Measurements from ENCODE around the gene COL26A1. TPM values are rescaled to one million over a fixed set of nuclear protein-coding genes. Genes with fewer than 3 reads are reported as not detected.

COL26A1 gene
- total RNA-seq, 1 experiment from 2014 or later: 0.43 TPM

GRCh38 chr7:101441890-101442289, 79.2 kb downstream of the COL26A1 start:
- intact Hi-C loops (cut with micrococcal nuclease; ENCODE audit: unreplicated experiment): loop anchor here (2.0 kb wide), 2 partner anchors 77 to 119 kb away; no protein-coding TSS in a partner anchor
- H3K4me1 ChIP-seq (ENCODE audit: insufficient read depth, low read length, poor library complexity, severe bottlenecking): no peaks in the 10 kb centered on the region
- no peaks in the 10 kb centered on the region for H3K36me3 ChIP-seq (ENCODE audit: insufficient read depth, low read length, poor library complexity, severe bottlenecking)
- no TSS peak for BruUV-seq (replicated peaks)
- DNase-seq (ENCODE audit: low spot score): no peak
- H3K27ac ChIP-seq (ENCODE audit: low read depth, low read length, poor library complexity, severe bottlenecking): no peak overlapping the region
- ChIA-PET POLR2A (ENCODE audit: low non-redundant PET) (no interaction called here), CTCF (no interaction called here)
- no peak overlapping the region for H3K4me3 ChIP-seq (ENCODE audit: low read depth, low read length, poor library complexity, severe bottlenecking)
- no peaks in the 10 kb centered on the region for H3K27me3 ChIP-seq (replicated peaks; ENCODE audit: insufficient read depth, low read depth, low read length, poor library complexity)
- no peak for TF ChIP-seq EZH2 (IDR thresholded peaks at IDR 0.05; ENCODE audit: borderline replicate concordance, low read depth, low read length, poor library complexity, severe bottlenecking)
- no peak for TF ChIP-seq CTCF (conservative IDR thresholded peaks at IDR 0.05; ENCODE audit: low read depth, low read length)
- H3K9me3 ChIP-seq (ENCODE audit: low read depth, low read length, poor library complexity, severe bottlenecking): no peaks in the 10 kb centered on the region

GRCh38 chr7:101442426-101443070, 79.9 kb downstream of the COL26A1 start:
- no TSS peak for BruUV-seq (replicated peaks)
- Histone ChIP-seq H3K27me3 (replicated peaks; ENCODE audit: insufficient read depth, low read depth, low read length, poor library complexity) (no peaks in the 10 kb centered on the region), H3K9me3 (ENCODE audit: low read depth, low read length, poor library complexity, severe bottlenecking) (no peaks in the 10 kb centered on the region), H3K4me3 (ENCODE audit: low read depth, low read length, poor library complexity, severe bottlenecking) (no peak overlapping the region), H3K4me1 (ENCODE audit: insufficient read depth, low read length, poor library complexity, severe bottlenecking) (no peaks in the 10 kb centered on the region), H3K27ac (ENCODE audit: low read depth, low read length, poor library complexity, severe bottlenecking) (no peak overlapping the region), H3K36me3 (ENCODE audit: insufficient read depth, low read length, poor library complexity, severe bottlenecking) (no peaks in the 10 kb centered on the region)
- ChIA-PET POLR2A (ENCODE audit: low non-redundant PET) (no interaction called here), CTCF (no interaction called here)
- intact Hi-C loops (cut with micrococcal nuclease; ENCODE audit: unreplicated experiment): no loop called here
- no peak for DNase-seq (ENCODE audit: low spot score)
- TF ChIP-seq CTCF (conservative IDR thresholded peaks at IDR 0.05; ENCODE audit: low read depth, low read length) (no peak), EZH2 (IDR thresholded peaks at IDR 0.05; ENCODE audit: borderline replicate concordance, low read depth, low read length, poor library complexity, severe bottlenecking) (no peak)

- no peak for TF ChIP-seq CTCF (conservative IDR thresholded peaks at IDR 0.05; ENCODE audit: low read depth, low read length)
- TF ChIP-seq EZH2 (IDR thresholded peaks at IDR 0.05; ENCODE audit: borderline replicate concordance, low read depth, low read length, poor library complexity, severe bottlenecking): no peak
- no peaks in the 10 kb centered on the region for H3K9me3 ChIP-seq (ENCODE audit: low read depth, low read length, poor library complexity, severe bottlenecking)
- H3K36me3 ChIP-seq (ENCODE audit: insufficient read depth, low read length, poor library complexity, severe bottlenecking): no peaks in the 10 kb centered on the region
- H3K4me3 ChIP-seq (ENCODE audit: low read depth, low read length, poor library complexity, severe bottlenecking): no peak overlapping the region
- intact Hi-C loops (cut with micrococcal nuclease; ENCODE audit: unreplicated experiment): no loop called here
- H3K4me1 ChIP-seq (ENCODE audit: insufficient read depth, low read length, poor library complexity, severe bottlenecking): no peaks in the 10 kb centered on the region
- DNase-seq (ENCODE audit: low spot score): peak; percentile 14
- H3K27me3 ChIP-seq (replicated peaks; ENCODE audit: insufficient read depth, low read depth, low read length, poor library complexity): no peaks in the 10 kb centered on the region
- ChIA-PET CTCF (no interaction called here), POLR2A (ENCODE audit: low non-redundant PET) (no interaction called here)
- no TSS peak for BruUV-seq (replicated peaks)
- H3K27ac ChIP-seq (ENCODE audit: low read depth, low read length, poor library complexity, severe bottlenecking): no peak overlapping the region
Measured at GRCh38 chr7:101450064-101450463, 87.4 kb downstream of the COL26A1 start.

Measured in A673 (cell line).